ENCODE data around the gene SELENOF. TPM values are rescaled to one million over a fixed set of nuclear protein-coding genes. Genes with fewer than 3 reads are reported as not detected.

SELENOF gene
- total RNA-seq (100 to 1,000 TPM; 109 to 196 (median 133) TPM), polyA plus RNA-seq (100 to 1,000 TPM; 233 to 361 TPM), total RNA-seq (34.3 reads per million, percentile 63 among the genes with 10 or more reads in this experiment)

GRCh38 chr1:86913896-86914600 lies at the start of gene SELENOF:
Gene SELENOF (minus strand): TSS chr1:86914126. CDS start chr1:86914111, 15 bp downstream.
- ATAC-seq (peak; percentile 93), DNase-seq (peak; percentile 94 to 100 (median 99))
- Mint-ChIP-seq H3K27me3 (no peaks in the 10 kb centered on the region), H3K9me3 (no peaks in the 10 kb centered on the region), H3K4me3 (no peak within 1 kb of the TSS), H3K36me3 (peaks cover 3 to 21% (median 15%) of the 10 kb centered on the region in 5 donors), H3K27ac (no peak within 1 kb of the TSS), H3K4me1 (peaks cover 6 to 51% (median 44%) of the 10 kb centered on the region in 7 donors)
- Histone ChIP-seq H3K27me3 (ENCODE audit: control insufficient read depth in 2 of 2, insufficient read depth in 2 of 2, low read length in 2 of 2) (no peaks in the 10 kb centered on the region), H3K27ac (ENCODE audit: low read depth, low read length) (peak within 1 kb of the TSS; percentile 89), H3K36me3 (ENCODE audit: control insufficient read depth in 2 of 3, insufficient read depth in 3 of 3, low read length in 3 of 3) (peaks cover 0 to 18% (median 0%) of the 10 kb centered on the region in 3 experiments), H3K4me1 (ENCODE audit: control insufficient read depth in 2 of 2, insufficient read depth in 2 of 2, low read length in 2 of 2) (peaks cover 15 to 32% of the 10 kb centered on the region in 2 donors), H3K4me3 (ENCODE audit: low read length) (peak within 1 kb of the TSS; percentile 96), H3K9me3 (ENCODE audit: control insufficient read depth in 2 of 3, low read length in 3 of 3) (no peaks in the 10 kb centered on the region)
- CTCF ChIA-PET = interaction anchor here (0.7 to 1.2 kb wide), 3 partner anchors 51 to 414 kb away, joined by 3 to 6 read pairs (median 3); no protein-coding TSS in a partner anchor
- POLR2A ChIA-PET = interaction anchor here (0.7 to 3.4 kb wide), 11 partner anchors 8 to 1769 kb away, joined by 3 to 37 read pairs (median 4); partner anchors contain the start of genes ODF2L, PKN2 and SH3GLB1
- intact Hi-C loops (cut with micrococcal nuclease) = loop anchor here (1.0 to 10.0 kb wide), 20 partner anchors 20 to 1977 kb away; partner anchors contain the start of genes BCL10 (in 2 of the 2), ODF2L (in 2 of the 2), ZNHIT6 (in 2 of the 2) and GTF2B (in 1 of the 2)

- no peak overlapping the region for H3K4me3 Mint-ChIP-seq
- no peaks in the 10 kb centered on the region for H3K36me3 ChIP-seq (ENCODE audit: control insufficient read depth in 2 of 3, insufficient read depth in 3 of 3, low read length in 3 of 3)
- H3K27ac ChIP-seq (ENCODE audit: low read depth, low read length) = no peak overlapping the region
- H3K27me3 ChIP-seq (ENCODE audit: control insufficient read depth in 2 of 2, insufficient read depth in 2 of 2, low read length in 2 of 2) = no peaks in the 10 kb centered on the region
- H3K27ac Mint-ChIP-seq = no peak overlapping the region
- H3K36me3 Mint-ChIP-seq = peaks cover 1 to 8% (median 4%) of the 10 kb centered on the region in 5 donors
- ChIA-PET CTCF (no interaction called here), POLR2A (no interaction called here)
- ATAC-seq (no peak), DNase-seq (no peak)
- no peaks in the 10 kb centered on the region for H3K27me3 Mint-ChIP-seq
- intact Hi-C loops (cut with micrococcal nuclease) = loop anchor here in 1 of 2 donors (10.0 kb wide), 1 partner anchor 456 kb away; no protein-coding TSS in a partner anchor
- peaks cover 0 to 9% (median 3%) of the 10 kb centered on the region in 7 donors for H3K4me1 Mint-ChIP-seq
- peaks cover 0 to 4% (median 0%) of the 10 kb centered on the region in 11 donors for H3K9me3 Mint-ChIP-seq
- no peak overlapping the region for H3K4me3 ChIP-seq (ENCODE audit: low read length)
- no peaks in the 10 kb centered on the region for H3K9me3 ChIP-seq (ENCODE audit: control insufficient read depth in 2 of 3, low read length in 3 of 3)
- no peaks in the 10 kb centered on the region for H3K4me1 ChIP-seq (ENCODE audit: control insufficient read depth in 2 of 2, insufficient read depth in 2 of 2, low read length in 2 of 2)
Measured at GRCh38 chr1:86960548-86960947, 46.6 kb upstream of the SELENOF start.

GRCh38 chr1:86957221-86957620 lies 43.3 kb upstream of the SELENOF start:
- no peak overlapping the region for H3K27ac ChIP-seq (ENCODE audit: low read depth, low read length)
- ChIA-PET CTCF (interaction anchor here (0.6 kb wide), 1 partner anchor 66 kb away, joined by 3 read pairs; no protein-coding TSS in a partner anchor), POLR2A (no interaction called here)
- DNase-seq (no peak), ATAC-seq (no peak)
- H3K9me3 Mint-ChIP-seq = no peaks in the 10 kb centered on the region
- no peaks in the 10 kb centered on the region for H3K36me3 ChIP-seq (ENCODE audit: control insufficient read depth in 2 of 3, insufficient read depth in 3 of 3, low read length in 3 of 3)
- peaks cover 1 to 8% (median 4%) of the 10 kb centered on the region in 5 donors for H3K36me3 Mint-ChIP-seq
- no peak overlapping the region for H3K27ac Mint-ChIP-seq
- no peaks in the 10 kb centered on the region for H3K9me3 ChIP-seq (ENCODE audit: control insufficient read depth in 2 of 3, low read length in 3 of 3)
- H3K4me3 ChIP-seq (ENCODE audit: low read length) = no peak overlapping the region
- no peaks in the 10 kb centered on the region for H3K27me3 ChIP-seq (ENCODE audit: control insufficient read depth in 2 of 2, insufficient read depth in 2 of 2, low read length in 2 of 2)
- no peaks in the 10 kb centered on the region for H3K4me1 ChIP-seq (ENCODE audit: control insufficient read depth in 2 of 2, insufficient read depth in 2 of 2, low read length in 2 of 2)
- H3K27me3 Mint-ChIP-seq = no peaks in the 10 kb centered on the region
- no peak overlapping the region for H3K4me3 Mint-ChIP-seq
- intact Hi-C loops (cut with micrococcal nuclease) = no loop called here
- peaks cover 0 to 18% (median 9%) of the 10 kb centered on the region in 7 donors for H3K4me1 Mint-ChIP-seq

- no peak overlapping the region for H3K4me3 ChIP-seq (ENCODE audit: low read length)
- ChIA-PET POLR2A (interaction anchor here (0.7 kb wide), 1 partner anchor 25 kb away, joined by 3 read pairs; no protein-coding TSS in a partner anchor), CTCF (no interaction called here)
- Mint-ChIP-seq H3K4me3 (no peak overlapping the region), H3K36me3 (peaks cover 1 to 8% (median 6%) of the 10 kb centered on the region in 5 donors), H3K4me1 (peaks cover 0 to 18% (median 9%) of the 10 kb centered on the region in 7 donors), H3K27ac (peak overlapping the region in 2 of 9 donors; percentile 21 to 39), H3K9me3 (no peaks in the 10 kb centered on the region), H3K27me3 (no peaks in the 10 kb centered on the region)
- no peaks in the 10 kb centered on the region for H3K36me3 ChIP-seq (ENCODE audit: control insufficient read depth in 2 of 3, insufficient read depth in 3 of 3, low read length in 3 of 3)
- H3K9me3 ChIP-seq (ENCODE audit: control insufficient read depth in 2 of 3, low read length in 3 of 3) = no peaks in the 10 kb centered on the region
- no peaks in the 10 kb centered on the region for H3K4me1 ChIP-seq (ENCODE audit: control insufficient read depth in 2 of 2, insufficient read depth in 2 of 2, low read length in 2 of 2)
- H3K27me3 ChIP-seq (ENCODE audit: control insufficient read depth in 2 of 2, insufficient read depth in 2 of 2, low read length in 2 of 2) = no peaks in the 10 kb centered on the region
- no peak for DNase-seq
- H3K27ac ChIP-seq (ENCODE audit: low read depth, low read length) = no peak overlapping the region
- no peak for ATAC-seq
- intact Hi-C loops (cut with micrococcal nuclease) = no loop called here
Measured at GRCh38 chr1:86956221-86956620, 42.3 kb upstream of the SELENOF start.

GRCh38 chr1:86955678-86956077 lies 41.8 kb upstream of the SELENOF start:
- intact Hi-C loops (cut with micrococcal nuclease) = no loop called here
- ATAC-seq (no peak), DNase-seq (no peak)
- ChIA-PET CTCF (no interaction called here), POLR2A (interaction anchor here (0.7 kb wide), 1 partner anchor 26 kb away, joined by 3 read pairs; no protein-coding TSS in a partner anchor)
- Histone ChIP-seq H3K9me3 (ENCODE audit: control insufficient read depth in 2 of 3, low read length in 3 of 3) (no peaks in the 10 kb centered on the region), H3K4me1 (ENCODE audit: control insufficient read depth in 2 of 2, insufficient read depth in 2 of 2, low read length in 2 of 2) (no peaks in the 10 kb centered on the region), H3K4me3 (ENCODE audit: low read length) (no peak overlapping the region), H3K36me3 (ENCODE audit: control insufficient read depth in 2 of 3, insufficient read depth in 3 of 3, low read length in 3 of 3) (no peaks in the 10 kb centered on the region), H3K27me3 (ENCODE audit: control insufficient read depth in 2 of 2, insufficient read depth in 2 of 2, low read length in 2 of 2) (no peaks in the 10 kb centered on the region), H3K27ac (ENCODE audit: low read depth, low read length) (no peak overlapping the region)
- Mint-ChIP-seq H3K27me3 (no peaks in the 10 kb centered on the region), H3K4me3 (no peak overlapping the region), H3K27ac (no peak overlapping the region), H3K9me3 (no peaks in the 10 kb centered on the region), H3K36me3 (peaks cover 1 to 8% (median 6%) of the 10 kb centered on the region in 5 donors), H3K4me1 (peaks cover 0 to 23% (median 9%) of the 10 kb centered on the region in 7 donors)

GRCh38 chr1:86953167-86953566 lies 39.2 kb upstream of the SELENOF start:
- H3K27me3 Mint-ChIP-seq = no peaks in the 10 kb centered on the region
- ChIA-PET POLR2A (no interaction called here), CTCF (no interaction called here)
- intact Hi-C loops (cut with micrococcal nuclease) = no loop called here
- H3K4me3 ChIP-seq (ENCODE audit: low read length) = no peak overlapping the region
- no peaks in the 10 kb centered on the region for H3K9me3 ChIP-seq (ENCODE audit: control insufficient read depth in 2 of 3, low read length in 3 of 3)
- peaks cover 2 to 30% (median 15%) of the 10 kb centered on the region in 7 donors for H3K4me1 Mint-ChIP-seq
- no peak overlapping the region for H3K4me3 Mint-ChIP-seq
- H3K9me3 Mint-ChIP-seq = no peaks in the 10 kb centered on the region
- ATAC-seq = no peak
- no peak overlapping the region for H3K27ac ChIP-seq (ENCODE audit: low read depth, low read length)
- H3K27me3 ChIP-seq (ENCODE audit: control insufficient read depth in 2 of 2, insufficient read depth in 2 of 2, low read length in 2 of 2) = no peaks in the 10 kb centered on the region
- no peaks in the 10 kb centered on the region for H3K36me3 ChIP-seq (ENCODE audit: control insufficient read depth in 2 of 3, insufficient read depth in 3 of 3, low read length in 3 of 3)
- no peak for DNase-seq
- H3K4me1 ChIP-seq (ENCODE audit: control insufficient read depth in 2 of 2, insufficient read depth in 2 of 2, low read length in 2 of 2) = no peaks in the 10 kb centered on the region
- H3K27ac Mint-ChIP-seq = no peak overlapping the region
- peaks cover 0 to 9% (median 2%) of the 10 kb centered on the region in 5 donors for H3K36me3 Mint-ChIP-seq
